ENCODE results near the gene LXN.

The LXN gene

DNA sequence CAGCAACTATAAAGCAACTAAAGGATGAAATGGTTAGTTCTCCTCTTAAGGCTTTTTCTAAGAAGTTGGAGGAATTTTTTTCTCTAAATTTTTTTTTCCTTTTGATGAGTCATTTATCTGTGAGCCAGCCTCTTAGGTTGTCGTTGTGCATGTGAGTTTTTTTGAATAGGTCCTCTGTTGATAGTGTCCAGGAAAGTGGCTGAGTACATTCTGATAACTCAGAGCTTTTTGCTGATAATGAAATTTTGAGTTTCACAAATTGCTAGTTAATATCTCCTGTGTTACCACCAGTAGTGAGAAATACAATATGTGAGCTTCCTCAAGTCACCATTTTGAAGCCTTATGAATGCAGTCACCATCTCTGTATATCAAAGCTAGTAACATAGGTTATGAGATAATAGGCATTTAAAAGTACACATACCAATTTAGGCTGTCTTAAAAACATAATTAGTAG, 7.1 kb upstream of the LXN start:
- intact Hi-C loops (cut with DNase I) = no loop called here

DNA sequence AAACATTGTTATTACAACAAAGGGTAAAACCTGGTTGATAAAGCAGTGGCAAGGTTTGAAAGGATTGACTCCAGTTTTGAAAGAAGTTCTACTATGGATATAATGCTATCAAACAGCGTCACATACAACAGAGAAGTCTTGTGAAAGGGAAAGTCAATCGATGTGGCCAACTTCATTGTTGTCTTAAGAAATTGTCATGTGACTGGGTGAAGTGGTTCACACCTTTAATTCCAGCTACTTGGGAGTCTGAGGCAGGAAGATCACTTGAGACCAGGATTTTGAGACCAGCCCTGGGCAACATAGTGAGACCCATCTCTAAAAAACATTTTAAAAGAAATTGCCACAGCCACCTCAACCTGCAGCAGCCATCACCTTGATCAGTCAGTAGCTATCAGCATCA, 6.2 kb upstream of the LXN start:
- DNase-seq = no peak
- intact Hi-C loops (cut with DNase I) = no loop called here

More for the DNA sequence above, 7.1 kb upstream of the LXN start:
- no peak for DNase-seq

DNA sequence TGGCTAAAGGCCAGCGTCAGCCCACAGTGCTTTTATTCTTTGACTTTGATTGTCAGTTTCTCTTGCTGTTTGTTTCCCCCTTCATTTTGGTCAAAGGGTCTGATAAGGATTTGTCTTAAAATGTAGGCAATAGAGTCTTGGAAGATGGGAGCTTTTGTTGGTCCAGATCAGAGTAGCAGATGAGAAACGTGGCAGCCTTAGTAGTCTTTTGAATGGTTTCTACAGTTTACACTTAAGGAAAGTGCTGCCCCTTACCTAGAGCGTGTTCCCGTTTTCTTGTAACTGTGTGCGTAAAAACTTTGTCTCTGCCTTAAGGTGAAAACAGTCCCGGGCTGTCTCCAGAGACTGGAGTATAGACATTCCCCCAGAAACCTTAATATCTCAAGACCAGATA, 630 bp downstream of the LXN start:
- DNase-seq = no peak
- intact Hi-C loops (cut with DNase I) = no loop called here

DNA sequence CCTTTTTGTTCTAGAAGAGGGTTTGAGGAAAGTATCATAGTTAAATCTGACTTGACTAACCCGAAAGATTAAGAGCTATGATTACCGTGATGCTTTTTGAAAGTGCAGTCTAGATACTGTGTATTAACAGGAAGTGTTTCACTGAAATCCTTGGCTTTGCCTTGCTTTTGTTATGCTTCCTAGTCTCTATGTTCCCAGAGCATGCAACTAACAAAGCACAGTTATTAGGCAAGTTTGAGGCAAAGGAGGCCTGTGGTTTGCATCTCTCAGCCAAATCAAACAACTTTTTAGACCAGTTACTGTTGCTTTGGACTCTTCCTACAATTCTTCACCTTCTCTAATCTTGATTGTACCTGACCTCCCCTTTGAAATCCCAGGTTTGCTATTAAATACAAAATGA, 3.9 kb downstream of the LXN start:
- no peak for DNase-seq
- intact Hi-C loops (cut with DNase I) = no loop called here

DNA sequence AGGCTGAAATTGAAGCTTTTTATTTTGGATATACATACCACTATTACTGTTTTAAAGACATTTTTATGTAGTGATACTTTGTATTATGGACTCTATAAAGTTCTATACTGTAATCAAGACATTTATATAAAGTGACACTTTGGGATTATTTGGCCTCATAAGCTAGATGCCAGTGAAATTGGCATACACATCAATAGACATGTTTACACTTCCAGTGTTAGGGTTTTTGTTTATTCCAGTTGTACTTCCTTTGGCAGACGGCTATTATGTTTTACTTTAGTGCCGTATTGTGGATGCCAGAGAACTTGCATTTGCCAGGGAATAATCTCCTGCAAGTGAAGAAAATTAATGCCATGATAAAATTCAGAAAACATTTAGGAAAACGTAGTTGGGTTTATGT, 6.0 kb downstream of the LXN start:
- intact Hi-C loops (cut with DNase I) = no loop called here
- no peak for DNase-seq

DNA sequence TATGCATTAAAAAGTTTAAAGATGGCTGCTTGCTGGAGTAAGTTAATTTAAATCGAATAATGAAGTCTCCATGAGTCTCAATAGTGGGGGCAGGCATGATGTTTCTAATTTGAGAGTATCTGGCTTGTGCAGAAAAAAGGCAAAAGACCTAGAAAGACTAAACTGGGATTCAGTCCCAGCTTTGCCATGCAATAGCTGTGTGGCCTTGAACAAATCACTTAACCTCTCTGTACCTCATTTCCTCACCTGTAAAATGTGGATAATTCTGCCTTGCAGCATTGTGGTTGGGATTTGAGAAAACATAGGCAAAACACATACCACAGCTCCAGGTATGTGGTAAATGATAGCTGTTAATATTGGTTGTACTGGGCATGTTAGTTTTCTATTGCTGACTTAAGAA, 8.6 kb downstream of the LXN start:
- intact Hi-C loops (cut with DNase I) = no loop called here
- DNase-seq = no peak

DNA sequence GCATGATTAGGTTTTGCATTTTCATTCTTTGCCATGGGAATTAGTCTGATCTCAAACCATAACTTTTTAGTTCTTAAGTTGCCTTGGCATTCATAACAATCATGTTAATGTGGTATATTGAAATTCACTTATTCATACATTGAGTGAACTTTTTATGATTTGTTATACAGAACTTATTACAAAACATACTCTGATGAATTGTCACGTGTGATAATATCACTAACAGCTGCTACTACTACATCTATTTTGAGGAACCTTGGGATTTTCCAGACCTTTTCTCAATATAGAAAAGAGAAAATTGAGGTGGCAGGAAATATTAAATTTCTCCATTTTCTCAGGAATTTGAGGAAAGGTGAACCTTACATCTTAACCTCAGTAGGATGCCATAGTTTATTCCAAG, 9.2 kb downstream of the LXN start:
- intact Hi-C loops (cut with DNase I) = no loop called here
- DNase-seq = no peak

DNA sequence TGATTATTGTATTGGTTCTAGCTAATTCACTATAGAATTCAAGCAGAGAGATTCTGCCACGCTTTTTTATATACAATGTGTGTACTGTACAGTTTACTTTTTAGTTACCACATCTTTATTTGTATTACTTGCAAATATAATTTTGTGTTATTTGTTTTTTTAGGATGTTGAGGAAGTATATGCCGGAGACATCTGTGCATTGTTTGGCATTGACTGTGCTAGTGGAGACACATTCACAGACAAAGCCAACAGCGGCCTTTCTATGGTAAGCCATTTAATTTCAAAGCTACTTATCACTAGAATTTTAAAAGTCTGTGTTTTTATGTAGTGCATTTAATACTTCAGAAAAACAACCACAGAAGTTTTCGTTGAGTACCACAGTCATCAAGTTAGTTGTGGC, 11.7 kb downstream of the LXN start:
- DNase-seq = no peak
- intact Hi-C loops (cut with DNase I) = no loop called here

DNA sequence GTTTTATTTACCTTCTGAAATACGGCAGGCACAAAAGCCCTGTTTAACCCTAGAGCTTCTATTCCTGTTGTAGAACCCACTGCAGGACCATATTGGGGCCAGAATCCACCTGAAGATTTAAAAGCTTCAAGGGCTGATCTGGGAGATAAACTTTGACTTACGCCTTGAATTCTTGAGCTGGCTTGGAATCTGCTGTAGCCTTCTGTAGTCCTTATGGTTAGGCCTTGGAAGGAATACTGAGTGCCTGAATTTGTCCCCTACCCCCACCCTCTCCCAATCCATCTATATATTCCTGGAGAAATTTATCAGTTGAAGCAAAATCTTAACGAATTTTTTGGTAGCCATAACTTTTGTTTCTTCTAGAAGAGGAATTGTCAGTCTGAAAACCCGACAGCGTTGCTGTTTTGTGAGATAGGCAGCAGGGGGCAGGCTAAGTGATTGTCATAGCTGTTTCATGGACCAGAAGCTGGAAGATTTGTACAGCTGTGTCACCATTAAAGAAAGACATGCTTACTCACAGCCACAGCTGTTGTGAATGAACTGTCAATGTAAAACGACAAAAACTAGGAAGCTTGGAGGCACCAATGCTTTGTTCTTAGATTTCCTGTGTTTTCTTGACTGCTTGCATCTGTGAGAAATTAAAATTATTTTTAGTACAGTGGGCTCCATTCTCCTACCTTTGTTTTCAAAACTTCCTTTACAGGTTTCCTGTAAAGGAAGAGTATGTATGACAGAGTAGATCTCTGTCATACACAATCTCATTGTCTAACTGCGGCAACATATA, 12.8 kb downstream of the LXN start:
- DNase-seq = peak; percentile 22 to 85 (median 60)
- intact Hi-C loops (cut with DNase I) = no loop called here

DNA sequence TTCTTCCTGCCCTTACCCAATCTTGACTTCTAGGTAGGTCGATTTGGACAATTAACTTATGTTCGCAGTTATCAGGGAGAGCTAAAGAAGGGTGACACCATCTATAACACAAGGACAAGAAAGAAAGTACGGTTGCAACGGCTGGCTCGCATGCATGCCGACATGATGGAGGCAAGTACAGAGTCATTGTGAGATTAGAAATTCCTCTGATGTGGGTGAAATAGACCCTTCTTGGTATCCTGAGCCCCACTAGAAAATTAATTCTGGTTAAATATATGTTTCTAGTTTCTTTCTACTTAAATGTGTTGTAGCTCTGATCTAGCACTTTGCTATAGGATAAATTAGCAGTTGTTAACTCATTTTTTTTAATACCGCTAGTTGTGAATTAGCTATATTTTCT, 13.6 kb downstream of the LXN start:
- DNase-seq = no peak
- intact Hi-C loops (cut with DNase I) = no loop called here

DNA sequence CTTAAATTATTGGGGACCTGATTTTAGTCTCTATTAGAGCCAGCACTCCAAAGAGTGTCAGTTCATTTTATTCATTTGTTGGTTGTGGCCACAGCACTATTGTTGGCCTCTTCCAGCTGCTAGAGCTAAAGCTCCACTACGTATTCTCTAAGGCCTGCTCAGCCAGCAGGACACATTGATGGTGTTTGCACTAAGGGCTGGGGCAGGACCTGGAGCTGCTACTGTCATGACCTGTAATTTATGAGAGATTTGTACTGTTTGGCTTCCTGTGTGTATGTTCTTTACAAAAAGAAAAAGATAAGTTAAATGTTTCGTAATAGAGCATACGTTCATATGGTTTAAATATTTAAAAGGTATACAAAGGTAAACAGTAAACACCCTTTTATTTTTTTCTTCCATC, 20.0 kb downstream of the LXN start:
- no peak for DNase-seq
- intact Hi-C loops (cut with DNase I) = no loop called here

DNA sequence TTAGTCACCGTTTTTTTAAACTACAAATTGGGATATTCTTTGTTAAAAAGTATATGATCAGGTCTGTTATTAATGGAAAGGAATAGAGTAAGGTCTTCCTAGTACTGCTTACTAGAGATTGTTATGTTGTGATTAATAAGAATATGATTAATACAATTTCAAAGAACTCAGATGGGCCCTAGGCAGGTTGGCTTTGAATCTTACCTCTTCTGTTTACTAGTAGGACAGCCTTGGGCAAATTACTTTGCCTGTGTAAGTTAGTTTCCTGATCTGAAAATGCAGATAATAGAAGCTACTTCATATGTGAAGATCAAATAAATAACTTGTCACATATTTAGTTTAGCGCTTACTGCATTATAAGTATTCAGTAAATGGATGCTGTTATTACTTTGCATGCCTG, 21.3 kb downstream of the LXN start:
- intact Hi-C loops (cut with DNase I) = no loop called here
- no peak for DNase-seq

DNA sequence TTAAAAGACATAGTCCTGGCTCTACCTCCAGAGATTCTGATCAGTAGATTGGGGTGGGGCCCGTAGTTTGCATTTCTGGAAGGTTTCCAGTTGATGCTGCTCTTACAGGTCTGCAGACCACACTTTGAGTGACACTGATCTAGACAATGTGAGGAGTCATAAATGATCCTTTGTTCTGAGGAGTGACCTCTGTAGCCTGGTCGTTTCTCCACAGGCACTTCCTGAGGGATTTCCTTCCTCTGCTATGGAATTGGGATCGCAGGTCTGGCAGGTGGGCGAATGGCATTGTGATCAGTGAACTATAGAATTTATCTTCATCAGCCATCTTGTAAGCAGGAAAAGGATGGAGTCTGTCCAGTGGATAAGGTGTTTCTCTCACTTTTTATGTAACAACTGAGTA, 22.7 kb downstream of the LXN start:
- intact Hi-C loops (cut with DNase I) = loop anchor here (10.0 kb wide), 2 partner anchors 75 to 155 kb away; partner anchors contain the start of genes MFSD1 and MLF1
- DNase-seq = no peak

DNA sequence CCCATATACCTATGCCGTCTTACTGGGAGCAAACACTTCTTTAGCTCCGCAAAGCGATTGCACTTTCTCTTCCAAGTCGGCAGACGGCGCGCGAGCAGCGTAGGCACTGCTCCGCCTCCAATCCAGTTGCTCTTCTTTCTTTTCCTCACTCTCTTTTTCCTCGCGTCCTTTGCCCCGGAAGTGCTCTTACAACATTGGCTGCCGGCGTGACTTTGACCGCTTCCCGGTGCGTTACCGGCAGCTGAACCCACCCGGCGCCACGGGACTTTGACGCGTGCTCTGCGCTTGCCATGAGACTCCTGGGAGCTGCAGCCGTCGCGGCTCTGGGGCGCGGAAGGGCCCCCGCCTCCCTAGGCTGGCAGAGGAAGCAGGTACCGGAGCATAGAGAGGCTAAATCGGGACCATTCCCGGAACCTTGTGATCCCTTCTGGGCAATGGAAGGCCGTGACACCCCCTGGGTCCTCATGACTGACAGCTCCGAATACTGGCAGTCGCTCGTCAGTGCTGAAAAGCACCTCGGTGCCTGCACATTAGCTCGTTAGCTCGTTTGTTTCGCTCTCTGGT, 28.0 kb downstream of the LXN start, which contains the start of gene GFM1:
Gene GFM1, plus strand, starts transcription at position 183 of the 564 bp plus-strand sequence. Its CDS starts 108 bp downstream, at position 291.
- intact Hi-C loops (cut with DNase I) = loop anchor here (10.0 kb wide), 2 partner anchors 70 to 160 kb away; partner anchors contain the start of genes MFSD1 and MLF1
- DNase-seq = peak; percentile 85 to 98 (median 95)

DNA sequence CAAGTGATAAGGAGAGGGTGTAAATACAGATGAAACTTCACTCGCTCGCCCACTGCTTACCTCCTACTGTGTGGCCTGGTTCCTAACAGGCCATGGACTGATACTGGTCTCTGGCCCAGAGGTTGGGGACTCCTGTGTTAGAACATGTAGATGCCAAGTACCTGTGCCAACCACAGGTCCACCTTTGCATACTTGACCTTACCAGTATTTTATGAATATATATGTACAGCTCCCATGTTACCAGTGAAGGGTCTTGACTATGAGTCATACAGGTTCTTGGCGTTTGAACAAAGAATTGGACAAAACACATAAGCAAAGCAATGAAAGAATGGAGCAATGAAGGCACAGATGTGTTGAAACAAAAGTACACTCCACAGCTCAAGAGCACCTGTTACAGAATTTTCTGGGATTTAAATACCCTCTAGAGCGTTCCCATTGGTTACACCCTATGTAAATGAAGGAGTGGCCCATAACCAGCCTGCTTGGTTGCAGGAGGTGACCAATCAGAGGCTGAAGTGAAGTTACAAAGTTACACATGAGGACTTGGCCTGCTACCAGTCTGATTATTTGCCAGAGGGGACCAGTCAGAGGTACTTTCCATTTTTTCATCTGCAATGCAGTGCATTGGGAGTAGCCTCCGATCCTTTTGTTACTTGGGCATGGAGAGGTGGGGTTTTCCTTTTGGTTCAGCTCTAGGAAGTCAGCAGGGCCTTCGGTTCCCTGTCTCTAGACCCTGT, 29.8 kb downstream of the LXN start:
- intact Hi-C loops (cut with DNase I) = loop anchor here (10.0 kb wide), 2 partner anchors 68 to 162 kb away; partner anchors contain the start of genes MFSD1 and MLF1
- DNase-seq = no peak

DNA sequence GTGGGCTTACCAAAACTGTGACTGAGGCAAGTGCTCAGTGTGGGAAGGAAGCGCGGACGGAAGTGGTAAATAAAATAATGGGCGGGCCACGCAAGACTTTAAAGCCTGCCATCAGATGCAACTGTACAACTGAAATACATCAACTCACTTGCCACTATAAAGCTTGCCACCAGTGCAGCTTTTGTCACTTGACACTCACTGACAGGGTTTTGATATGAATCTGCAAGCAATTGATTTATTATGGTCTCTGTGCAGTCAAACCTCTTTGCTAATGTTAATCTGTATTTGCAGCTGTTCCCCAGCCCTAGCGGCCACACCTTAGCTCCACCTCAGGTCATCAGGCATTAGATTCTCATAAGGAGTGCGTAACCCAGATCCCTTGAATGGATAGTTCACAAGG, 30.4 kb downstream of the LXN start:
- no peak for DNase-seq
- intact Hi-C loops (cut with DNase I) = loop anchor here (10.0 kb wide), 2 partner anchors 67 to 163 kb away; partner anchors contain the start of genes MFSD1 and MLF1

DNA sequence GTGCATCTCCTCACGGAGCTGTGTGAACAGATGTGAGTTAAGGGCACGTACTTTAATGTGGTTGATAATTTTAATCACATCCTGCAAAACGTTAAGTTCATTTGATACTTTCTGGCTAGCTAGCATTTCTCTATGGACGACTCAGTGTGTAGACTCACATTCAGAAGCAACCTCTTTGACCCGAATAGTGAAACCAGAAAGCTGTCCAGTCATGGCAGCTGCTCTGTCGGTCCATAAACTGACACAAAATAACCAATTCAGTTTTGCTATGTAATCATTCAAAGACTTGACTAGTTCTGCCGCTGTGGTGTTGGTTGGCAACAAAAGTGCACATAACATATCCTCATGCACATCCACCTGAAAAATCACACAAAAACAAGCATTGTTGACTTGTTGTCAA, 31.8 kb downstream of the LXN start:
- intact Hi-C loops (cut with DNase I) = loop anchor here (10.0 kb wide), 2 partner anchors 66 to 164 kb away; partner anchors contain the start of genes MFSD1 and MLF1
- DNase-seq = no peak

DNA sequence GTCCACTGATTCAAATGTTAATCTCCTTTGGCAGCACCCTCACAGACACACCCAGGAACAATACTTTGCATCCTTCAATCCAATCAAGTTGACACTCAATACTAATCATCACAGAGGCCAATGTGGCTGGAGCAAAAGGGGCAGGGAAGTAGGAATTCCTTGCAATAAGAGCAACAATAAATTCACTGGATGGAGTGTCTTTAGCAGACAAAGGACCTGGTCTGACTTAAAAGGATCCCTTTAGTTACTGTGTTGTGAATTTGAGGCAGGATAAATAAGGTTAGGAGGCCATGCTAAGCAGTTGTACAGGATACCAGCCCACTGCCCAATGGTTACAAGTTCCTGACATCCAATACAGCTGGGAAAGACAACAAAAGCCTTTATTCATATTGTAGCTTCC, 40.5 kb downstream of the LXN start:
- DNase-seq = no peak
- intact Hi-C loops (cut with DNase I) = no loop called here

DNA sequence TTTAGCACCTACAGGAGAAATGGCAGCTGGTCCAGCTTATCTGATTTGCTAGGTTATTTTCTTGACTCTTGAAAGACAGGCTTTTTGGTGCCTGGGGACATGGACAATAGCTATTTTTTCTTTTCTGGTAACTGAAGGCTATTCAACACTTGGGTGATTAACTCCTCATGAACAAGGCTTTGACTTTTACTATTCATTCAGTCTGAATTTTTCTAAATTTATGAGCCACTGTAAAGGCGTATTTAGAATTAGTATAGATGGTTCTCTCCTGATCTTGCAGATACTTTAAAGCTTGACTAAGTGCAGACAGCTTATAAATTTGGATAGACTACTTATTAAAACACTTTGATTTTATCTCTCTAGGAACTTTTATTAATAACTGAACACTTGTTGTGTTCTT, 46.6 kb downstream of the LXN start:
- intact Hi-C loops (cut with DNase I) = no loop called here
- no peak for DNase-seq

Measured in head of caudate nucleus (tissue), 42 donors.